Gastroesophageal sphincter (tissue), 4 donors: ENCODE results near the gene C1QTNF2. TPM values are rescaled to one million over a fixed set of nuclear protein-coding genes. Genes with fewer than 3 reads are reported as not detected.

Source experiments
- ATAC-seq: fragments of 150-250 bp; one replicate; pipeline ENCODE4 v1.9.1; 2016; ENCODE audit warnings: mild to moderate bottlenecking, moderate library complexity
- H3K27ac ChIP-seq, 4 donors: fragments of 200-600 bp; sonication (generic) in 3 of 4; 1 replicate in 3 of 4; 2 replicates in 1 of 4; pipeline ENCODE4 v1.5.1; 2016 to 2019
- H3K27me3 ChIP-seq: fragments of 200-600 bp; sonication (generic); one replicate; pipeline ENCODE4 v1.5.1; 2019
- H3K36me3 ChIP-seq, 2 donors: fragments of 200-600 bp; sonication (generic); one replicate each; pipeline ENCODE4 v1.5.1; 2019; ENCODE audit warnings: control low read depth in 1 of 2
- H3K4me1 ChIP-seq, 3 donors: fragments of 200-600 bp; sonication (generic); 1 replicate in 2 of 3; 2 replicates in 1 of 3; pipeline ENCODE4 v1.5.1; 2016 to 2019; ENCODE audit warnings: control low read depth in 2 of 3
- H3K4me3 ChIP-seq, 2 donors: fragments of 200-600 bp; sonication (generic); one replicate each; pipeline ENCODE4 v1.5.1; 2019; ENCODE audit warnings: mild to moderate bottlenecking in 1 of 2, moderate library complexity in 1 of 2
- H3K9me3 ChIP-seq, 3 donors: fragments of 200-600 bp; sonication (generic); one replicate each; pipeline ENCODE4 v1.5.1; 2017 to 2019; ENCODE audit warnings: control low read depth in 2 of 3
- EP300 ChIP-seq: sonication (generic); formaldehyde crosslinking; IDR thresholded peaks from one replicate; pipeline ENCODE4 v1.6.1; 2017; ENCODE audit warnings: antibody characterized with exemption, mild to moderate bottlenecking
- POLR2A ChIP-seq, 2 donors: fragments of 450-650 bp; IDR thresholded peaks; one replicate each; pipeline ENCODE4 v1.6.1; 2017; ENCODE audit warnings: antibody characterized with exemption in 2 of 2, mild to moderate bottlenecking in 2 of 2, moderate library complexity in 1 of 2
- POLR2AphosphoS5 ChIP-seq: sonication (generic); formaldehyde crosslinking; IDR thresholded peaks from one replicate; pipeline ENCODE4 v1.6.1; 2017; ENCODE audit warnings: antibody characterized with exemption
- WGBS, 2 donors: methylation state at CpG; one replicate each; pipeline ENCODE4 v1.1.5; 2018; ENCODE audit warnings: low coverage in 1 of 2; 5-methylcytosine and 5-hydroxymethylcytosine counted together
- total RNA-seq, 4 donors: library from RNA; depleted of rRNA; stranded (reverse); fragments of >200 nt; gene quantifications; one replicate each; pipeline ENCODE4 v1.1.0, GENCODE V29; 2016
- TF ChIP-seq, protein P1 (sequence below), 4 experiments: fragments of 200-600 bp in 2 of 4; fragments of 450-650 bp in 2 of 4; sonication (generic) in 1 of 4; IDR thresholded peaks; one replicate each; pipeline ENCODE4 v1.5.1; 2017 to 2019; ENCODE audit warnings: antibody characterized with exemption in 4 of 4, mild to moderate bottlenecking in 2 of 4, moderate library complexity in 2 of 4

The C1QTNF2 gene
- total RNA-seq, 4 donors from 2014 or later, result 1.5 to 6.9 (median 3.2) TPM

DNA sequence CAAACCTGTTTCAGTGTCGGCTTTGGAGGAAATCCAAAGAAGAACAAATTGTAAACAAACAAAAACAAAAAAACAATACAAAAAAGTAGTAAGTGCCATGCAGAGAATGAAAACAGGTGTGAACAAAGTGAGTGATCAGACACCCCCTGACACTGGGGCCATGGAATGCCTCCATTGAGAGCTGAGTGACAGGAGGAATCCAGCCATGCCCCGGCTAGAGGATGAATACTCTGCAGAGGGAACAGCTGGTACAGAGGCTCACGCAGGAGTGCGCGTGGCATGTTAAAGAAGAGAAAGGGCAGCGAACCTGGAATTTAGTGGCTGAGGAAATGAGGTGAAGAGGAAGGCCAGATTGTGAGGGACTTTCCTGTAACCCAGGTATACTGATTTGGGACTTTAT, 42.6 kb downstream of the C1QTNF2 start:
- 73 to 83% methylated on average over 5 to 6 of the region's 6 CpGs for WGBS, 2 donors
- TF ChIP-seq POLR2A (IDR thresholded peaks at IDR 0.05), result no peak
- no peak for TF ChIP-seq POLR2AphosphoS5
- TF ChIP-seq EP300, result no peak
- TF ChIP-seq, protein P1, sequence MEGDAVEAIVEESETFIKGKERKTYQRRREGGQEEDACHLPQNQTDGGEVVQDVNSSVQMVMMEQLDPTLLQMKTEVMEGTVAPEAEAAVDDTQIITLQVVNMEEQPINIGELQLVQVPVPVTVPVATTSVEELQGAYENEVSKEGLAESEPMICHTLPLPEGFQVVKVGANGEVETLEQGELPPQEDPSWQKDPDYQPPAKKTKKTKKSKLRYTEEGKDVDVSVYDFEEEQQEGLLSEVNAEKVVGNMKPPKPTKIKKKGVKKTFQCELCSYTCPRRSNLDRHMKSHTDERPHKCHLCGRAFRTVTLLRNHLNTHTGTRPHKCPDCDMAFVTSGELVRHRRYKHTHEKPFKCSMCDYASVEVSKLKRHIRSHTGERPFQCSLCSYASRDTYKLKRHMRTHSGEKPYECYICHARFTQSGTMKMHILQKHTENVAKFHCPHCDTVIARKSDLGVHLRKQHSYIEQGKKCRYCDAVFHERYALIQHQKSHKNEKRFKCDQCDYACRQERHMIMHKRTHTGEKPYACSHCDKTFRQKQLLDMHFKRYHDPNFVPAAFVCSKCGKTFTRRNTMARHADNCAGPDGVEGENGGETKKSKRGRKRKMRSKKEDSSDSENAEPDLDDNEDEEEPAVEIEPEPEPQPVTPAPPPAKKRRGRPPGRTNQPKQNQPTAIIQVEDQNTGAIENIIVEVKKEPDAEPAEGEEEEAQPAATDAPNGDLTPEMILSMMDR (IDR thresholded peaks at IDR 0.05), result no peak
- Histone ChIP-seq H3K36me3 (no peaks in the 10 kb centered on the region), H3K27ac (no peak overlapping the region), H3K4me3 (no peak overlapping the region), H3K4me1 (no peaks in the 10 kb centered on the region), H3K9me3 (no peaks in the 10 kb centered on the region), H3K27me3 (no peaks in the 10 kb centered on the region)
- ATAC-seq, result no peak

DNA sequence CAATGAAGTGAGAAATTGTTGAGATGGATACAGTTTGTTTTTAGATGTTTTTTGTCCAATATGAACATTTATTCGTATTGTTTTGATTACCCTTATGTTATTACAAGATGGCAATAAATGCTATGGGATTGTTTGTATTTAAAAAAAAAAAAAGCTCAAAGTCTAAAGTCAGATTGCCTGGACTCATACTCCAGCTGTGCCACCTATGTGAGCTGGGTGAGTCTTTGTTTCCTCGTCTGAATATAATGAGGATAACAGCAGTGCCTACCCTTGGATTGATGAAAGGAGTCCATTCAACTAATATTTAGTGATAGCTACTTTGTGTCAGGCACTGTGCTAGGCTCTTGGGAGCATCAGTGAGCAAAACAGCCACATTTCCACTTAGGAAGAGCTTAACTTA, 43.4 kb downstream of the C1QTNF2 start:
- H3K27me3 ChIP-seq, result no peaks in the 10 kb centered on the region
- TF ChIP-seq, protein P1 (IDR thresholded peaks at IDR 0.05), result no peak
- no peak for TF ChIP-seq EP300
- TF ChIP-seq POLR2A (IDR thresholded peaks at IDR 0.05), result no peak
- TF ChIP-seq POLR2AphosphoS5, result no peak
- no peak for ATAC-seq
- WGBS, 2 donors, result 83 to 90% methylated on average over 2 of the region's 2 CpGs
- H3K4me1 ChIP-seq, result no peaks in the 10 kb centered on the region
- H3K9me3 ChIP-seq, result no peaks in the 10 kb centered on the region
- no peak overlapping the region for H3K27ac ChIP-seq
- H3K4me3 ChIP-seq, result no peak overlapping the region
- no peaks in the 10 kb centered on the region for H3K36me3 ChIP-seq

DNA sequence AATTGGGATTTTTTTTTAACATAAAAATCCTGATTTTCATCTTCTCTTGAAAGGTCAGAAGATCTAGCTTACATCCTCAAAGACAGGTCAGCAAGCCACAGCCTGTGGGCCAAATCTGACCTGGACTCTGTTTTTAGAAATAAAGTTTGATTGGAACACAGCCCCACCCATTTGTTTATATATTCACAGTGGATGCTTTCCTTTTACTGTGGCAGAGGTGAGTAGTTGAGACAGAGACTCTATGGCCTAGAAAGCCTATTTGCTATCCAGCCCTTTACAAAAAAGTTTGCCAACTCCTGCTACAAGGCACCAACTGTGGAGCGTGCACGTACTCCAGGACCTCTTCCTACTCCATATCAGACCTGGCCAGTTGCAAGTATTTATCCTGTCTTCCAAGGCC, 44.7 kb downstream of the C1QTNF2 start:
- H3K9me3 ChIP-seq, result no peaks in the 10 kb centered on the region
- peaks cover 10% of the 10 kb centered on the region for H3K27me3 ChIP-seq
- H3K4me3 ChIP-seq, result no peak overlapping the region
- no peak for ATAC-seq
- H3K36me3 ChIP-seq, result no peaks in the 10 kb centered on the region
- 81 to 83% methylated on average over 2 of the region's 2 CpGs for WGBS, 2 donors
- no peaks in the 10 kb centered on the region for H3K4me1 ChIP-seq
- no peak for TF ChIP-seq POLR2AphosphoS5
- H3K27ac ChIP-seq, result no peak overlapping the region

DNA sequence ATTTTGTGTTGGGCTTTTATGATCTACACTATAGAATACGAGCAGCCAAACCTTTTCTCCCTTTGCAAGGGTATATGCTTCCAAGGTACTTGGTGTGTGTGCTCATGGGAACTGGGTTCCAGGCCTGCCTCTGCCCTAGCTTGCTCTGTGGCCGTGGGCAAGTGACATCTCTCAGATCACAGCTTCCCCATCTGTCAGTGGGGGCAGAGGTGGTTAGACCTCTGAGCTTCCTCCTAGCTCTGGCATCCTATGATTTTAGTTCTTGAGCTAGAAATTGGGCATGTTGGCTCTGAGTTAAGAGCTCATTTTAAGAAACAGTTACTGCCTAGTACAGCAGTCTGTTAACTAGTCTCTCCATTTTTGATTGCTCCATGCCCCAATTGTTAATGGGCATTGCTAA, 45.5 kb downstream of the C1QTNF2 start:
- no peak for ATAC-seq
- Histone ChIP-seq H3K4me3 (no peak overlapping the region), H3K4me1 (no peaks in the 10 kb centered on the region), H3K27ac (no peak overlapping the region), H3K27me3 (peaks cover 10% of the 10 kb centered on the region), H3K9me3 (no peaks in the 10 kb centered on the region), H3K36me3 (no peaks in the 10 kb centered on the region)
- TF ChIP-seq POLR2A (IDR thresholded peaks at IDR 0.05) (no peak), EP300 (no peak), POLR2AphosphoS5 (no peak)
- TF ChIP-seq, protein P1 (IDR thresholded peaks at IDR 0.05), result no peak
- 71 to 75% methylated on average over 1 to 2 of the region's 2 CpGs for WGBS, 2 donors

DNA sequence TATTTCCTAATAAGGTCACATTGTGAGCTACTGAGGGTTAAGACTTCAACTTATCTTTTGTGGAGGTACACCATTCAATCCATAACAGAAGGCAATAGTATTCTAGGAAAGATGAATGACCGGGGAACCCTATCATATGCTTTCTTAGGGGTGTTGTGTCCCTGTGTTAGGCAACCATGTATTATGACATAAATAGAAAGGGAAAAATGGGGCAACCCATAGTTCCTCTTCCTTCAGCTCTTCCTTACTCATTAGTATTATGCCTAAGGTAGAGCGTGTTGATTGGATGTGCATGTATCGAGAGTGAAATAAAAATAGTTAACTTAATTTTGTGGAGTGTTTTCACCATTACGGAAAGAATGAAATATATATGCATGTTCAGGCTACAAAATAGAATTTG, 52.0 kb downstream of the C1QTNF2 start:
- no peaks in the 10 kb centered on the region for H3K9me3 ChIP-seq
- H3K4me1 ChIP-seq, result no peaks in the 10 kb centered on the region
- H3K4me3 ChIP-seq, result no peak overlapping the region
- peaks cover 16% of the 10 kb centered on the region for H3K27me3 ChIP-seq
- TF ChIP-seq, protein P1 (IDR thresholded peaks at IDR 0.05), result no peak
- TF ChIP-seq EP300, result no peak
- no peaks in the 10 kb centered on the region for H3K36me3 ChIP-seq
- WGBS, 2 donors, result 85 to 98% methylated on average over 4 of the region's 4 CpGs
- ATAC-seq, result no peak
- H3K27ac ChIP-seq, result no peak overlapping the region
